Type B pancreatic cell (in vitro differentiated cells): ENCODE measurements around the gene EIF4B. TPM values are rescaled to one million over a fixed set of nuclear protein-coding genes. Genes with fewer than 3 reads are reported as not detected.

Experiments used
- DNase-seq: peaks from one replicate; pipeline ENCODE4 v3.0.0; 2021; ENCODE audit warnings: mixed read lengths; ENCODE audit not compliant: unreplicated experiment; ENCODE audit errors: extremely low spot score
- H3K27ac Mint-ChIP-seq: 2 replicates; pipeline ENCODE4 v1.8.0; 2021; ENCODE audit warnings: mild to moderate bottlenecking, mixed read lengths
- H3K27me3 Mint-ChIP-seq: 2 replicates; pipeline ENCODE4 v1.8.0; 2021; ENCODE audit warnings: mixed read lengths
- H3K36me3 Mint-ChIP-seq: 2 replicates; pipeline ENCODE4 v1.8.0; 2021; ENCODE audit warnings: mixed read lengths
- H3K4me1 Mint-ChIP-seq: one replicate; pipeline ENCODE4 v1.8.0; 2021; ENCODE audit warnings: mixed read lengths; ENCODE audit not compliant: unreplicated experiment
- H3K4me3 Mint-ChIP-seq: 2 replicates; pipeline ENCODE4 v1.8.0; 2021; ENCODE audit warnings: mild to moderate bottlenecking, mixed read lengths
- H3K9me3 Mint-ChIP-seq: 2 replicates; pipeline ENCODE4 v1.8.0; 2021; ENCODE audit warnings: mixed read lengths
- total RNA-seq: library from RNA; stranded (reverse); gene quantifications from 2 replicates; pipeline ENCODE4 v1.2.1, GENCODE V29; 2021; ENCODE audit warnings: low replicate concordance
- TF ChIP-seq, protein P1 (sequence below): fragments of 200-600 bp; sonication (generic); conservative IDR thresholded peaks from 2 replicates; pipeline ENCODE4 v1.5.0; 2021; ENCODE audit warnings: antibody characterized with exemption, mild to moderate bottlenecking

The EIF4B gene
- total RNA-seq, 1 donor from 2014 or later: 521 TPM

DNA sequence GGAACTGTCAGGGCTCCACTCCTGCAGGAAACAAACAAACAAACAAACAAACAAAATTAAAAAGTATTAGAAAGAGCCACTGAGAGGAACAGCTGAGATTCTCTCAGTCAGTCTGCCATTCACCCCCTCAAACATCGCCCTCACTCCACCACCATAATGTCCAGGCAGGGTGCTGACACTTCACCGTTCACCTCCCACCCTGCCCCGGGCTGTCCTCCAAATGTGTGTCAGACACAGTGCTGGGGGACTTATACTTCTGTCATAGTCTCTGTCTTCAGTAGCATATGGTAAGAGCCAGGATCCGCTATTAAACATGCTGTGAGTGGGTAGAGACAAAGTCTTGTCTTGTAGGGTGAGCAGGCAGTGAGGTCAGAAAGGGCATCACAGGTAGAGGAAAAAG is 29.1 kb upstream of the EIF4B start:
- H3K9me3 Mint-ChIP-seq: no peaks in the 10 kb centered on the region
- peak overlapping the region; percentile 86 for H3K27ac Mint-ChIP-seq
- H3K4me1 Mint-ChIP-seq: peaks cover 38% of the 10 kb centered on the region
- H3K36me3 Mint-ChIP-seq: no peaks in the 10 kb centered on the region
- TF ChIP-seq, protein P1, sequence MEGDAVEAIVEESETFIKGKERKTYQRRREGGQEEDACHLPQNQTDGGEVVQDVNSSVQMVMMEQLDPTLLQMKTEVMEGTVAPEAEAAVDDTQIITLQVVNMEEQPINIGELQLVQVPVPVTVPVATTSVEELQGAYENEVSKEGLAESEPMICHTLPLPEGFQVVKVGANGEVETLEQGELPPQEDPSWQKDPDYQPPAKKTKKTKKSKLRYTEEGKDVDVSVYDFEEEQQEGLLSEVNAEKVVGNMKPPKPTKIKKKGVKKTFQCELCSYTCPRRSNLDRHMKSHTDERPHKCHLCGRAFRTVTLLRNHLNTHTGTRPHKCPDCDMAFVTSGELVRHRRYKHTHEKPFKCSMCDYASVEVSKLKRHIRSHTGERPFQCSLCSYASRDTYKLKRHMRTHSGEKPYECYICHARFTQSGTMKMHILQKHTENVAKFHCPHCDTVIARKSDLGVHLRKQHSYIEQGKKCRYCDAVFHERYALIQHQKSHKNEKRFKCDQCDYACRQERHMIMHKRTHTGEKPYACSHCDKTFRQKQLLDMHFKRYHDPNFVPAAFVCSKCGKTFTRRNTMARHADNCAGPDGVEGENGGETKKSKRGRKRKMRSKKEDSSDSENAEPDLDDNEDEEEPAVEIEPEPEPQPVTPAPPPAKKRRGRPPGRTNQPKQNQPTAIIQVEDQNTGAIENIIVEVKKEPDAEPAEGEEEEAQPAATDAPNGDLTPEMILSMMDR: no peak
- peak overlapping the region; percentile 66 for H3K4me3 Mint-ChIP-seq
- DNase-seq: no peak
- H3K27me3 Mint-ChIP-seq: no peaks in the 10 kb centered on the region

DNA sequence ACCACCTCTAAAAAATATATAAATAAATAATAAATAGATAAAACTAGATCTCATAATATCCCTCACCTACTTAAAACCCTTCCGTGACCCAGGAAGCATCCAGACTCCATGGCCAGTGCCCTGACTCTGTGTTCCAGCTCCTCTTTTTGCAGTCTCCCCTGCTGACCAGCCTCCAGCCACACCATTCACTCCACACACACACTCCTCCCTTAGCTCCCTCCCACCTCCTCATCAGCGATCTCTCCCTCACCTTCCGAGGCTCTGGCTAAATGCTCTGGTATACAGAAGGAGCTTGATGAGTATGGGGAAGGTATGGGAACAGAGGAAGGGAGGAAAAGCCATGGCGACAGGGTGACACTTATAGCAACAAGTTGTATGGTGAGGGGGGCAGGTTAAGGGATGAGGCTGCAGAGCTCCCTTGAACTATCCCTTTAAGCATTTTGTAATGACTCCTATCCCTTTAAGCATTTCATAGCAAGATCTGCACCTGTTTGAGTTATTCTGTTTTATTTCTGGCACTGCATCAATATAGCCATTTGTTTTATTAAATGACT is 26.1 kb upstream of the EIF4B start:
- no peak overlapping the region for H3K27ac Mint-ChIP-seq
- TF ChIP-seq, protein P1: no peak
- peak overlapping the region; percentile 28 for H3K4me3 Mint-ChIP-seq
- no peak for DNase-seq
- no peaks in the 10 kb centered on the region for H3K36me3 Mint-ChIP-seq
- no peaks in the 10 kb centered on the region for H3K27me3 Mint-ChIP-seq
- no peaks in the 10 kb centered on the region for H3K9me3 Mint-ChIP-seq
- H3K4me1 Mint-ChIP-seq: peaks cover 30% of the 10 kb centered on the region

DNA sequence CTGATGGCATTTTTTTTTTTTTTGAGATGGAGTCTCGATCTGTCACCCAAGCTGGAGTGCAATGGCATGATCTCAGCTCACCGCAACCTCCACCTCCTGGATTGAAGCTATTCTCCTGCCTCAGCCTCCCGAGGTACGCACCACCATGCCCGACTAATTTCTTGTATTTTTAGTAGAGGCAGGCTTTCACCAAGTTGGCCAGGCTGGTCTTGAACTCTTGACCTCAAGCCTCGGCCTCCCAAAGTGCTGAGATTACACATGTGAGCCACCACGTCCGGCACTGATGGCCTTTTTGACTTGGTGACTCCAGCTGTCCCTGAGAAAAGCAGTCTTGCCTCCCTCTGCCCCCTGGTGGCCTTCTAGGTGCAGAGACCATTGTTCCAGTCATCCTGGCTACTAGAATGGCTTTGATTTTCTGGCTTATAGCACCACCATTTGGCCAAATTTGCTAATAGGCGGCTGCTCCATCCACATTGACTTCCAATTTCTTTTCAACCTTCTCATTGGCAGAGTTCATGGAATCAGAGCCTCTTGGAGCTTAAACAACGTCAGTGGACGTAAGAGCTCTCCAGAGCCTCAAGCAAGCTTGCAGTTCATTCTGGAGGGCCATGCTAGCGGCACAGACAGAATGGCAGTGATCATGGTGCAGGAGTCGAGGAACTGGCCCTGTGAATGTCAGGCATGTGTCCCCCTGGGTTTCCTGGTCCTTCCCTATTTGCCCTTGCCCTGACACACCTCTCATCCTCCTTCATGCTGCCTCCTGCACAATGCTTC is 25.4 kb upstream of the EIF4B start:
- Mint-ChIP-seq H3K27me3 (no peaks in the 10 kb centered on the region), H3K27ac (peak overlapping the region; percentile 69), H3K9me3 (no peaks in the 10 kb centered on the region), H3K36me3 (no peaks in the 10 kb centered on the region), H3K4me3 (peak overlapping the region; percentile 15), H3K4me1 (peaks cover 28% of the 10 kb centered on the region)
- TF ChIP-seq, protein P1: peak; percentile 100
- DNase-seq: peak; percentile 89

- Mint-ChIP-seq H3K36me3 (no peaks in the 10 kb centered on the region), H3K4me3 (no peak overlapping the region), H3K4me1 (peaks cover 7% of the 10 kb centered on the region), H3K27me3 (no peaks in the 10 kb centered on the region), H3K27ac (no peak overlapping the region), H3K9me3 (no peaks in the 10 kb centered on the region)
- TF ChIP-seq, protein P1: no peak
- no peak for DNase-seq
Measured at GRCh38 chr12:52984136-52984535, 22.1 kb upstream of the EIF4B start.

DNA sequence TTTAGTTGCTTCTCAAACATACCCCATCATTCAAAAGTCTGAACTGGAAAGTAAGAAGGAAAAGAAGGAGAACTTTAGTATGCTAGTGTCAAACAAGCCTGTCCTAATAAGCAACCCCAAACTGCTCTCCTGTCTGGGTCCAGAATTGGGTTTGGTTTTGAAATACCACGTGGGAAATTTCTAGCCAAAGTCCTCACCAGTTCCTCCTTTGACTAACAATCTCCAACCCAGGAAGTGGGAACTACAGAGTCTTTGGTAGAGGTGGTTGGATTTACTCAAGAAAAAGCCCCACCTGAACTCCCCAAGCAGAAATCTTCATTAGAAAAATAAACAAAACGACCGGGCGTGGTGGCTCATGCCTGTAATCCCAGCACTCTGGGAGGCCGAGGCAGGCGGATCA is 17.4 kb upstream of the EIF4B start:
- Mint-ChIP-seq H3K27ac (no peak overlapping the region), H3K27me3 (no peaks in the 10 kb centered on the region), H3K4me3 (no peak overlapping the region), H3K9me3 (no peaks in the 10 kb centered on the region), H3K4me1 (peaks cover 14% of the 10 kb centered on the region), H3K36me3 (no peaks in the 10 kb centered on the region)
- DNase-seq: no peak
- TF ChIP-seq, protein P1: no peak
